NCI-H2171 treated with DMSO at 0.1 percent for 48 hours (cell line): ENCODE results near the gene CACNA1S.

Experiments
- DNase-seq: peaks from one replicate; lab custom pipeline; 2025; lab: John Stamatoyannopoulos, UW

CACNA1S gene

GRCh38 chr1:201062511-201063091 is 49.6 kb downstream of the CACNA1S start:
- no peak for DNase-seq

GRCh38 chr1:201061886-201062285 is 50.3 kb downstream of the CACNA1S start:
- DNase-seq: no peak

GRCh38 chr1:201061049-201061448 is 51.2 kb downstream of the CACNA1S start:
- DNase-seq: no peak

- no peak for DNase-seq
These were observed 51.6 kb downstream of the CACNA1S start for GRCh38 chr1:201060586-201060985.

GRCh38 chr1:201059871-201060555 is 52.2 kb downstream of the CACNA1S start:
- peak; percentile 59 for DNase-seq

GRCh38 chr1:201059401-201059800 is 52.8 kb downstream of the CACNA1S start:
- no peak for DNase-seq

GRCh38 chr1:201054091-201054543 is 58.1 kb downstream of the CACNA1S start:
- DNase-seq: no peak

- DNase-seq: no peak
These were observed 58.9 kb downstream of the CACNA1S start for GRCh38 chr1:201053155-201053860.

- no peak for DNase-seq
These were observed 60.8 kb downstream of the CACNA1S start for GRCh38 chr1:201051399-201051798.

- no peak for DNase-seq
These were observed 61.5 kb downstream of the CACNA1S start for GRCh38 chr1:201050515-201051277.

GRCh38 chr1:201049248-201049831 is 62.9 kb downstream of the CACNA1S start:
- no peak for DNase-seq

- DNase-seq: no peak
These were observed 63.7 kb downstream of the CACNA1S start for GRCh38 chr1:201048521-201048920.

GRCh38 chr1:201044119-201044518 is 68.1 kb downstream of the CACNA1S start:
- no peak for DNase-seq

- peak; percentile 58 for DNase-seq
These were observed 69.3 kb downstream of the CACNA1S start for GRCh38 chr1:201042779-201043461.

GRCh38 chr1:201041011-201041410 is 71.2 kb downstream of the CACNA1S start:
- DNase-seq: no peak

GRCh38 chr1:201039876-201040275 is 72.3 kb downstream of the CACNA1S start:
- DNase-seq: no peak

GRCh38 chr1:201039418-201039817 is 72.8 kb downstream of the CACNA1S start:
- DNase-seq: no peak

- DNase-seq: no peak
These were observed 73.9 kb downstream of the CACNA1S start for GRCh38 chr1:201038186-201038876.

- DNase-seq: no peak
These were observed 75.9 kb downstream of the CACNA1S start for GRCh38 chr1:201036188-201036842.

- DNase-seq: no peak
These were observed 77.6 kb downstream of the CACNA1S start for GRCh38 chr1:201034671-201035070.
